ENCODE results near the gene ZNF219. TPM values are rescaled to one million over a fixed set of nuclear protein-coding genes. Genes with fewer than 3 reads are reported as not detected.

ZNF219 gene
- total RNA-seq, 1 experiment from 2014 or later, result 3.8 TPM

GRCh38 chr14:21118933-21119332 lies 20.5 kb upstream of the ZNF219 start:
- no peak for DNase-seq
- no peaks in the 10 kb centered on the region for H3K27me3 ChIP-seq (ENCODE audit: low read length)
- no peak overlapping the region for H3K4me3 ChIP-seq (ENCODE audit: low read length)
- H3K27ac ChIP-seq (ENCODE audit: low read length), result no peak overlapping the region
- no peaks in the 10 kb centered on the region for H3K9me3 ChIP-seq (ENCODE audit: low read length)
- H3K9me2 ChIP-seq (replicated peaks; ENCODE audit: insufficient read depth, low read length), result no peaks in the 10 kb centered on the region
- no peaks in the 10 kb centered on the region for H3K36me3 ChIP-seq (ENCODE audit: insufficient read depth, low read length)
- no peaks in the 10 kb centered on the region for H3K79me2 ChIP-seq (ENCODE audit: low read length)
- H3K4me1 ChIP-seq (ENCODE audit: low read length), result no peaks in the 10 kb centered on the region
- no peak overlapping the region for H3K4me2 ChIP-seq (ENCODE audit: low read depth, low read length, poor library complexity, severe bottlenecking)
- H2AFZ ChIP-seq (ENCODE audit: low read length), result no peak overlapping the region
- no peak overlapping the region for H3K9ac ChIP-seq (ENCODE audit: low read length)
- no peaks in the 10 kb centered on the region for H4K20me1 ChIP-seq (ENCODE audit: insufficient read depth, low read depth, low read length)

GRCh38 chr14:21113369-21113768 lies 14.9 kb upstream of the ZNF219 start:
- no peaks in the 10 kb centered on the region for H3K9me3 ChIP-seq (ENCODE audit: low read length)
- no peaks in the 10 kb centered on the region for H3K36me3 ChIP-seq (ENCODE audit: insufficient read depth, low read length)
- H3K79me2 ChIP-seq (ENCODE audit: low read length), result no peaks in the 10 kb centered on the region
- no peak overlapping the region for H3K9ac ChIP-seq (ENCODE audit: low read length)
- H3K27ac ChIP-seq (ENCODE audit: low read length), result no peak overlapping the region
- no peaks in the 10 kb centered on the region for H3K9me2 ChIP-seq (replicated peaks; ENCODE audit: insufficient read depth, low read length)
- H3K4me1 ChIP-seq (ENCODE audit: low read length), result peaks cover 23% of the 10 kb centered on the region
- no peak for DNase-seq
- H3K27me3 ChIP-seq (ENCODE audit: low read length), result no peaks in the 10 kb centered on the region
- H3K4me2 ChIP-seq (ENCODE audit: low read depth, low read length, poor library complexity, severe bottlenecking), result no peak overlapping the region
- no peak overlapping the region for H3K4me3 ChIP-seq (ENCODE audit: low read length)
- no peak overlapping the region for H2AFZ ChIP-seq (ENCODE audit: low read length)
- no peaks in the 10 kb centered on the region for H4K20me1 ChIP-seq (ENCODE audit: insufficient read depth, low read depth, low read length)

GRCh38 chr14:21112255-21112654 lies 13.8 kb upstream of the ZNF219 start:
- H3K79me2 ChIP-seq (ENCODE audit: low read length), result no peaks in the 10 kb centered on the region
- 0 out of 2 replicates have a peak overlapping the region, but pooled peaks have one; percentile 5 for H2AFZ ChIP-seq (ENCODE audit: low read length)
- peaks cover 24% of the 10 kb centered on the region for H3K4me1 ChIP-seq (ENCODE audit: low read length)
- no peaks in the 10 kb centered on the region for H3K36me3 ChIP-seq (ENCODE audit: insufficient read depth, low read length)
- no peaks in the 10 kb centered on the region for H3K27me3 ChIP-seq (ENCODE audit: low read length)
- DNase-seq, result no peak
- H4K20me1 ChIP-seq (ENCODE audit: insufficient read depth, low read depth, low read length), result no peaks in the 10 kb centered on the region
- H3K4me2 ChIP-seq (ENCODE audit: low read depth, low read length, poor library complexity, severe bottlenecking), result no peak overlapping the region
- no peaks in the 10 kb centered on the region for H3K9me2 ChIP-seq (replicated peaks; ENCODE audit: insufficient read depth, low read length)
- no peak overlapping the region for H3K27ac ChIP-seq (ENCODE audit: low read length)
- H3K9me3 ChIP-seq (ENCODE audit: low read length), result no peaks in the 10 kb centered on the region
- no peak overlapping the region for H3K9ac ChIP-seq (ENCODE audit: low read length)
- H3K4me3 ChIP-seq (ENCODE audit: low read length), result no peak overlapping the region

- Histone ChIP-seq H3K27me3 (ENCODE audit: low read length) (no peaks in the 10 kb centered on the region), H3K9me3 (ENCODE audit: low read length) (no peaks in the 10 kb centered on the region), H3K36me3 (ENCODE audit: insufficient read depth, low read length) (no peaks in the 10 kb centered on the region), H4K20me1 (ENCODE audit: insufficient read depth, low read depth, low read length) (no peaks in the 10 kb centered on the region; the same call in 1 of the 2 replicates), H3K4me2 (ENCODE audit: low read depth, low read length, poor library complexity, severe bottlenecking) (peak overlapping the region; percentile 14), H3K27ac (ENCODE audit: low read length) (peak overlapping the region; percentile 42; the same call in 1 of the 2 replicates), H2AFZ (ENCODE audit: low read length) (peak overlapping the region; percentile 2; the same call in 1 of the 2 replicates), H3K9me2 (replicated peaks; ENCODE audit: insufficient read depth, low read length) (no peaks in the 10 kb centered on the region), H3K79me2 (ENCODE audit: low read length) (peaks cover 6% of the 10 kb centered on the region; the same call in 1 of the 2 replicates), H3K9ac (ENCODE audit: low read length) (peak overlapping the region; percentile 29; the same call in 1 of the 2 replicates), H3K4me1 (ENCODE audit: low read length) (peaks cover 48% of the 10 kb centered on the region), H3K4me3 (ENCODE audit: low read length) (no peak overlapping the region; the same call in 1 of the 2 replicates)
- peak; percentile 74 for DNase-seq
These were observed 11.1 kb upstream of the ZNF219 start for GRCh38 chr14:21109377-21110138.

- no peak overlapping the region for H2AFZ ChIP-seq (ENCODE audit: low read length)
- no peak overlapping the region for H3K9ac ChIP-seq (ENCODE audit: low read length)
- H3K9me3 ChIP-seq (ENCODE audit: low read length), result no peaks in the 10 kb centered on the region
- H3K79me2 ChIP-seq (ENCODE audit: low read length), result peaks cover 10% of the 10 kb centered on the region; the same call in 1 of the 2 replicates
- peak overlapping the region; percentile 8 for H3K4me2 ChIP-seq (ENCODE audit: low read depth, low read length, poor library complexity, severe bottlenecking)
- H3K4me1 ChIP-seq (ENCODE audit: low read length), result peaks cover 49% of the 10 kb centered on the region
- no peaks in the 10 kb centered on the region for H3K9me2 ChIP-seq (replicated peaks; ENCODE audit: insufficient read depth, low read length)
- DNase-seq, result no peak
- peak overlapping the region; percentile 42; the same call in 1 of the 2 replicates for H3K27ac ChIP-seq (ENCODE audit: low read length)
- no peak overlapping the region for H3K4me3 ChIP-seq (ENCODE audit: low read length)
- no peaks in the 10 kb centered on the region; the same call in 1 of the 2 replicates for H4K20me1 ChIP-seq (ENCODE audit: insufficient read depth, low read depth, low read length)
- no peaks in the 10 kb centered on the region for H3K27me3 ChIP-seq (ENCODE audit: low read length)
- H3K36me3 ChIP-seq (ENCODE audit: insufficient read depth, low read length), result no peaks in the 10 kb centered on the region
These were observed 10.3 kb upstream of the ZNF219 start for GRCh38 chr14:21108791-21109190.

GRCh38 chr14:21107283-21107800 lies 8.9 kb upstream of the ZNF219 start:
- Histone ChIP-seq H3K9me2 (replicated peaks; ENCODE audit: insufficient read depth, low read length) (no peaks in the 10 kb centered on the region), H2AFZ (ENCODE audit: low read length) (peak overlapping the region; percentile 70; the same call in 1 of the 2 replicates), H3K36me3 (ENCODE audit: insufficient read depth, low read length) (no peaks in the 10 kb centered on the region), H3K9me3 (ENCODE audit: low read length) (no peaks in the 10 kb centered on the region), H3K4me2 (ENCODE audit: low read depth, low read length, poor library complexity, severe bottlenecking) (no peak overlapping the region), H3K4me3 (ENCODE audit: low read length) (no peak overlapping the region), H3K27me3 (ENCODE audit: low read length) (no peaks in the 10 kb centered on the region), H3K4me1 (ENCODE audit: low read length) (peaks cover 59% of the 10 kb centered on the region), H4K20me1 (ENCODE audit: insufficient read depth, low read depth, low read length) (no peaks in the 10 kb centered on the region; the same call in 1 of the 2 replicates), H3K27ac (ENCODE audit: low read length) (no peak overlapping the region), H3K9ac (ENCODE audit: low read length) (peak overlapping the region; percentile 17; the same call in 1 of the 2 replicates), H3K79me2 (ENCODE audit: low read length) (peaks cover 10% of the 10 kb centered on the region; the same call in 1 of the 2 replicates)
- no peak for DNase-seq

GRCh38 chr14:21106498-21107282 lies 8.2 kb upstream of the ZNF219 start:
- no peaks in the 10 kb centered on the region; the same call in 1 of the 2 replicates for H4K20me1 ChIP-seq (ENCODE audit: insufficient read depth, low read depth, low read length)
- H3K79me2 ChIP-seq (ENCODE audit: low read length), result peaks cover 10% of the 10 kb centered on the region; the same call in 1 of the 2 replicates
- H3K9ac ChIP-seq (ENCODE audit: low read length), result peak overlapping the region; percentile 17
- H3K27me3 ChIP-seq (ENCODE audit: low read length), result no peaks in the 10 kb centered on the region
- peak; percentile 92 for DNase-seq
- peaks cover 61% of the 10 kb centered on the region for H3K4me1 ChIP-seq (ENCODE audit: low read length)
- no peaks in the 10 kb centered on the region for H3K36me3 ChIP-seq (ENCODE audit: insufficient read depth, low read length)
- H3K9me3 ChIP-seq (ENCODE audit: low read length), result no peaks in the 10 kb centered on the region
- H3K9me2 ChIP-seq (replicated peaks; ENCODE audit: insufficient read depth, low read length), result no peaks in the 10 kb centered on the region
- H3K27ac ChIP-seq (ENCODE audit: low read length), result peak overlapping the region; percentile 36
- H2AFZ ChIP-seq (ENCODE audit: low read length), result peak overlapping the region; percentile 70
- H3K4me2 ChIP-seq (ENCODE audit: low read depth, low read length, poor library complexity, severe bottlenecking), result peak overlapping the region; percentile 44
- H3K4me3 ChIP-seq (ENCODE audit: low read length), result peak overlapping the region; percentile 5; the same call in 1 of the 2 replicates

Data from Karpas-422 (cell line).